AG09319 (cell line): ENCODE results near the gene CNTN4.

Source experiments
- DNase-seq: peaks from one replicate; pipeline ENCODE4 v3.0.0-alpha.2; 2010; ENCODE audit warnings: low read depth; ENCODE audit errors: extremely low read depth
- CTCF ChIP-seq: IDR thresholded peaks from 2 replicates; pipeline ENCODE4 v1.5.1; 2011; ENCODE audit warnings: low read depth, mild to moderate bottlenecking, inconsistent platforms, low read length, moderate library complexity

Gene CNTN4

GRCh38 chr3:2880218-2880756 is 781.6 kb downstream of the CNTN4 start:
- no peak for TF ChIP-seq CTCF
- no peak for DNase-seq

GRCh38 chr3:2883283-2883682 is 784.6 kb downstream of the CNTN4 start:
- no peak for DNase-seq
- TF ChIP-seq CTCF = no peak

GRCh38 chr3:2888592-2888991 is 789.9 kb downstream of the CNTN4 start:
- no peak for DNase-seq
- TF ChIP-seq CTCF = no peak

GRCh38 chr3:2889736-2890135 is 791.1 kb downstream of the CNTN4 start:
- no peak for TF ChIP-seq CTCF
- no peak for DNase-seq

GRCh38 chr3:2896308-2896939 is 797.8 kb downstream of the CNTN4 start:
- DNase-seq = no peak
- TF ChIP-seq CTCF = no peak

GRCh38 chr3:2897821-2898220 is 799.2 kb downstream of the CNTN4 start:
- no peak for TF ChIP-seq CTCF
- DNase-seq = no peak

- TF ChIP-seq CTCF = no peak
- DNase-seq = no peak
These were observed 800.1 kb downstream of the CNTN4 start for GRCh38 chr3:2898591-2899353.
